ENCODE results near the gene TRIP4.

DNA sequence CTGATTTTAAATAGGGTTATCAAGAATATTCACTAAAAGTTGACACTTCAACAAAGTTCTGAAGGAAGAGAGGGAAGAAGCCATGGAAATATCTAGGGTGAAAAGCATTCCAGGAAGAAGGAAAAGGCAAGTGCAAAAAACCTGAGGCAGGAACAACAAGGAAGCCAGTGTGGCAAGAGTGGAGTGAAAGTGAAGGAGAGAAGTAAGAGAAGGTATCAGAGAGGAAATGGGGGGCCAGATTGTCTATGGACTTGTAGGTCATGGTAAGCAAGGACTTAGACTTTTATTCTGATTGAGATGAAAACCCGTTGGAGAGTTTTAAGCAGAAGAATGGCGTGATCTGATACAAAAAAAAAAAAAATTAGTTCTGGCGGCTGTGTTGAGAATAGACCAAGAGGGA is 54.2 kb downstream of the TRIP4 start:
- TF ChIP-seq, protein P1, sequence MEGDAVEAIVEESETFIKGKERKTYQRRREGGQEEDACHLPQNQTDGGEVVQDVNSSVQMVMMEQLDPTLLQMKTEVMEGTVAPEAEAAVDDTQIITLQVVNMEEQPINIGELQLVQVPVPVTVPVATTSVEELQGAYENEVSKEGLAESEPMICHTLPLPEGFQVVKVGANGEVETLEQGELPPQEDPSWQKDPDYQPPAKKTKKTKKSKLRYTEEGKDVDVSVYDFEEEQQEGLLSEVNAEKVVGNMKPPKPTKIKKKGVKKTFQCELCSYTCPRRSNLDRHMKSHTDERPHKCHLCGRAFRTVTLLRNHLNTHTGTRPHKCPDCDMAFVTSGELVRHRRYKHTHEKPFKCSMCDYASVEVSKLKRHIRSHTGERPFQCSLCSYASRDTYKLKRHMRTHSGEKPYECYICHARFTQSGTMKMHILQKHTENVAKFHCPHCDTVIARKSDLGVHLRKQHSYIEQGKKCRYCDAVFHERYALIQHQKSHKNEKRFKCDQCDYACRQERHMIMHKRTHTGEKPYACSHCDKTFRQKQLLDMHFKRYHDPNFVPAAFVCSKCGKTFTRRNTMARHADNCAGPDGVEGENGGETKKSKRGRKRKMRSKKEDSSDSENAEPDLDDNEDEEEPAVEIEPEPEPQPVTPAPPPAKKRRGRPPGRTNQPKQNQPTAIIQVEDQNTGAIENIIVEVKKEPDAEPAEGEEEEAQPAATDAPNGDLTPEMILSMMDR (IDR thresholded peaks at IDR 0.05) = no peak
- no peak for TF ChIP-seq POLR2A (IDR thresholded peaks at IDR 0.05; ENCODE audit: low read depth)
- no peak for TF ChIP-seq EP300 (IDR thresholded peaks at IDR 0.05)

Data from esophagus muscularis mucosa (tissue), 4 donors.